T1000 (cell line): Measurements from ENCODE around the gene TYROBP.
"Not testable (repeated sequence)": the region's sequence is repeated elsewhere in the genome, so short reads cannot be mapped to it uniquely, and the experiment has no call there.

ENCODE experiments used
- DNase-seq: peaks from one replicate; lab custom pipeline; 2025; ENCODE audit warnings: mixed read lengths; lab: John Stamatoyannopoulos, UW

Gene TYROBP

DNA sequence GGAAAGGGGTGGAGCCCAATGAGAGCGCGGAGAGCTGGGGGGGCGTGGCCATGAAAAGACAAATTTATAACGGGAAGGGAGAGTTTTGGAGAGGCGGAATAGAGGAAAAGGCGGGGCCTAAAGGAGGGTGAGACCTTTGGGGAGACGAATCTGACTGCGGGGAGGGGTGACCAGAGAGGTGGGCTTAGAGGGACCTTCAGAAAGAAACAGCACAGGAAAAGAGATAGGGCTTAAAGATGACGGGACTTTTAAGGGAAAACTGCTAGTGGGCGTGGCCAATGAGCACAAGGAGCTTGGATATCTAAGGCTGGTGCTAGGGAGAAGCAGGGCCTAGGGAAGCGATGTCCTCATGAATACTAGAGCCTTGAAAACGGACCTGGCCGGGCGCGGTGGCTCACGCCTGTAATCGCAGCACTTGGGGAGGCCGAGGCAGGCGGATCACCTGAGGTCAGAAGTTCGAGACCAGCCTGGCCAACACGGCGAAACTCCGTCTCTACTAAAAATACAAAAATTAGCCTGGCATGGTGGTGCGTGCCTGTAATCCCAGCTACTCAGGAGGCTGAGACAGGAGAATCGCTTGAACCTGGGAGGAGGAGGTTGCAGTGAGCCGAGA, 37.9 kb downstream of the TYROBP start:
- DNase-seq, result not testable (repeated sequence)

GRCh38 chr19:35869327-35870123, 38.6 kb downstream of the TYROBP start:
- peak; percentile 60 for DNase-seq

- DNase-seq, result no peak
Measured at GRCh38 chr19:35868823-35869326, 39.2 kb downstream of the TYROBP start.

- peak; percentile 24 for DNase-seq
Measured at GRCh38 chr19:35868172-35868822, 39.8 kb downstream of the TYROBP start, which contains the start of gene APLP1. APLP1 (plus strand) TSS chr19:35868574; CDS start chr19:35868637, 63 bp downstream.

DNA sequence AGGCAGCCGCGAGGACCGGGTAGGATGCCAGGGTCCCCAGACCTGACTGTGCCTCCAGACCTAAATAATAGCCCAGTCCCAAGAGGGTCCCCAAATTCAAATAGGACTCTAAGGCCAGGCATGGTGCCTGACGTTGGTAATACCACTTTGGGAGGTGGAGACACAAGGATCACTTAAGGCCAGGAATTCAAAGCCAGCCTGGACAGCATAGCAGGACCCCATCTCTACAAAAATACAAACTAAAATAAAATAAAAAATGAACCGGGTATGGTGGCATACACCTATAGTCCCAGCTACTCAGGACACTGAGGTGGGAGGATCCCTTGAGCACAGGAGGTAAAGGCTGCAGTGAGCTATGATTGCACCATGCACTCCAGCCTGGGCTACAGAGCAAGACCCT, 45.1 kb downstream of the TYROBP start:
- no peak for DNase-seq

GRCh38 chr19:35862528-35862927, 45.6 kb downstream of the TYROBP start:
- no peak for DNase-seq

DNA sequence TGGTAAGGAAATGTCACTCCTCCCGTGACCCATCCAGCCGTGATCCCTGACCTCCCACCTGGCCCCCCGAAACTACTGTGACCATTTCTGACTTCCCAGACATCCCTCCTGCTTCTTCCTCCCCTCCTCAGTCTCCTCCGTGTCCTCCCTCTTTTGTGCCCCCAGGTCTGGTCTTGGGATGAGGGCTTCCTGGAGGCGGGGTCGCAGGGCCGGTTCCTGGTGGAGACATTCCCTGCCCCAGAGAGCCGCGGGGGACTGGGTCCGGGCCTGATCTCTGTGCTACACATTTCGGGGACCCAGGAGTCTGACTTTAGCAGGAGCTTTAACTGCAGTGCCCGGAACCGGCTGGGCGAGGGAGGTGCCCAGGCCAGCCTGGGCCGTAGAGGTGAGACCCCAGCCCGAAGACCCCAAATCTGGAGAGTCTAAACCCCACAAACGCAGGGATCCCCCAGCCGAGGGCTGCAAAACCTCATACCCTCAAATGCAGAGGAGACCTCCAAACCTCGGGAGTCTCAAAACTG, 46.4 kb downstream of the TYROBP start:
- DNase-seq, result no peak

- DNase-seq, result no peak
Measured at GRCh38 chr19:35860818-35861639, 47.1 kb downstream of the TYROBP start.

DNA sequence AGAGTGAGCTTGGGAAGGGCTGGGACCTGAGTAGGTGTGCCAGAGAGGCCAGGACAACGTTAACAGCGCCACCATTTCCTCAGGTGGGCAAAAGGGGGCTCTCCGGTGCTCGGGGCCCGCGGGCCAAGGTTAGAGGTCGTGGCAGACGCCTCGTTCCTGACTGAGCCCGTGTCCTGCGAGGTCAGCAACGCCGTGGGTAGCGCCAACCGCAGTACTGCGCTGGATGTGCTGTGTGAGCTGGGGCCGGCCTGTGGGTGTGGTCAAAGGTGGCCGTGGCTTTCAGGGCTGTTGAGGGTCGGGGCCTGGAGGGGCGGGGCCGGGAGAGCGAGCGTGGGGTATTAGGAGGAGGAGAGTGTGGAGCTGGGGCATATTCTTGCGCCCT, 47.7 kb downstream of the TYROBP start:
- DNase-seq, result no peak

DNA sequence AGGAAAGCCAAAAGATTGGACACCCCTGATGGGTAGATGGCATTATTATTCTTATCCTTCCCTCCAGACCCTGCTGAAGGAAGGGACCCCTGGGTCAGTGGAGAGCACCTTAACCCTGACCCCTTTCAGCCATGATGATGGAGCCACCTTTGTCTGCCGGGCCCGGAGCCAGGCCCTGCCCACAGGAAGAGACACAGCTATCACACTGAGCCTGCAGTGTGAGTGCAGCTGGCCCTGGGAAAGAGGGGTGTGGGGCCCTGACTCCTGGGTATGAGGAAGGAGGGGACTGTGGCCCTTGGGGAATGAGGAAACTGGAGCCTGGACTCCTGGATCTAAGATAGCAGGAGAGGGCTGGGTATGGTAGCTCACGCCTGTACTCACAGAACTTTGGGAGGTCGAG, 48.7 kb downstream of the TYROBP start:
- no peak for DNase-seq

DNA sequence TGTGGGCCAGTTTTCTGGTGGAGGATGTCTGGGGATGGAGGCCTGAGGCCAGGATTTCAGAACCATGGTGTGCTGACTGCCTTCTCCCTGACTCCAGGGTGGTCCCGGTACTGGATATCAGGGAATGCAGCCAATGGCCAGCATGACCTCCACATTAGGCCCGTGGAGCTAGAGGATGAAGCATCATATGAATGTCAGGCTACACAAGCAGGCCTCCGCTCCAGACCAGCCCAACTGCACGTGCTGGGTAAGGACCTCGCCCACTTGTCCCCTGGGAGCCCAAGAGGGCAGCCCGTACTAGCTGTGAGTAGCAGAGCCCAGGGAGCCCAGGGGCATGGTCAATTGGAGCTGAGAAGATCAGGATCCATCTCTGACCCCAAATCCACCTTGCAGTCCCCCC, 49.8 kb downstream of the TYROBP start:
- DNase-seq, result no peak

DNA sequence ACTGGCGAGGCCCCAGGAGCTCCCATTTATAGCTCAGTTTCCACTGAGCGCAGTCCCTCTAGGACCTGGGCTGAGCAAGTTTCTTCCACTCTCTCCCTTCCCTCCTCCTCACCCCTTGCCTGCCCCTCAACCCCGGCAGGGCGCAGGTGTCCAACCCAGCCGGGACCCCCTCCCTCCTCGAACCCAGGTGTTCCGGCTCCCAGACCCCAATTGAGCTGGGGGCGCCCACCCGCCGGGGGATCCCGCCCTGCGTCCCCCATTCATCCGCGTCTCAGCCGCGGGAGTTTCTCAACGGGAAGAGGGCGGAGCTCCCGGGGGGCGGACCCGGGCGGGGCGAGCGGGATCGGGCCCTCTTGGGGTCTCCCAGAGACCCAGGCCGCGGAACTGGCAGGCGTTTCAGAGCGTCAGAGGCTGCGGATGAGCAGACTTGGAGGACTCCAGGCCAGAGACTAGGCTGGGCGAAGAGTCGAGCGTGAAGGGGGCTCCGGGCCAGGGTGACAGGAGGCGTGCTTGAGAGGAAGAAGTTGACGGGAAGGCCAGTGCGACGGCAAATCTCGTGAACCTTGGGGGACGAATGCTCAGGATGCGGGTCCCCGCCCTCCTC, 51.4 kb downstream of the TYROBP start, which contains the start of gene KIRREL2:
Gene KIRREL2, plus strand, starts transcription at position 366 of the 604 bp plus-strand sequence. Its CDS starts 209 bp downstream, at position 575.
- DNase-seq, result no peak
